GM23248 (cell line): ENCODE data around the gene EIF4G3.

ENCODE experiments used
- EZH2 ChIP-seq: fragments of 200-600 bp; sonication (generic); IDR thresholded peaks from 2 replicates; pipeline ENCODE4 v1.6.1; 2018; ENCODE audit warnings: antibody characterized with exemption, mild to moderate bottlenecking; ENCODE audit not compliant: insufficient read depth, poor library complexity, severe bottlenecking
- EZH2phosphoT487 ChIP-seq: fragments of 200-600 bp; sonication (generic); IDR thresholded peaks from 2 replicates; pipeline ENCODE4 v1.6.1; 2018; ENCODE audit warnings: antibody characterized with exemption, moderate library complexity, mild to moderate bottlenecking, low read depth; ENCODE audit not compliant: insufficient read depth

- TF ChIP-seq EZH2phosphoT487 (no peak), EZH2 (no peak)
These were observed 99.6 kb downstream of the EIF4G3 start for GRCh38 chr1:21077085-21077484.
